H9 (cell line): ENCODE data around the gene CPD. TPM values are rescaled to one million over a fixed set of nuclear protein-coding genes. Genes with fewer than 3 reads are reported as not detected.

Experiments used
- DNase-seq: peaks from one replicate; pipeline ENCODE4 v3.0.0-alpha.2; 2017
- H2AFZ ChIP-seq: one replicate; pipeline ENCODE4 v1.6.1; 2013; ENCODE audit warnings: mild to moderate bottlenecking, low read length, control low read depth, moderate library complexity
- H2AK5ac ChIP-seq: 2 replicates; pipeline ENCODE4 v1.6.1; 2013; ENCODE audit warnings: low read length, control low read depth, mixed read lengths; ENCODE audit not compliant: insufficient read length
- H2BK120ac ChIP-seq: one replicate; pipeline ENCODE4 v1.6.1; 2013; ENCODE audit warnings: low read depth, mild to moderate bottlenecking, low read length, control low read depth, inconsistent platforms; ENCODE audit not compliant: poor library complexity, severe bottlenecking
- H2BK12ac ChIP-seq: 2 replicates; pipeline ENCODE4 v1.6.1; 2013; ENCODE audit warnings: low read length, control low read depth, mixed read lengths, low read depth; ENCODE audit not compliant: insufficient read length
- H2BK15ac ChIP-seq: 2 replicates; pipeline ENCODE4 v1.6.1; 2013; ENCODE audit warnings: low read depth, low read length, control low read depth
- H2BK20ac ChIP-seq: one replicate; pipeline ENCODE4 v1.6.1; 2013; ENCODE audit warnings: low read depth, mild to moderate bottlenecking, low read length, control low read depth, inconsistent platforms; ENCODE audit not compliant: poor library complexity, severe bottlenecking
- H2BK5ac ChIP-seq: 2 replicates; pipeline ENCODE4 v1.6.1; 2013; ENCODE audit warnings: low read length, control low read depth, mixed read lengths; ENCODE audit not compliant: insufficient read length
- H3K14ac ChIP-seq: 2 replicates; pipeline ENCODE4 v1.6.1; 2013; ENCODE audit warnings: low read length, control low read depth; ENCODE audit not compliant: insufficient read depth
- H3K18ac ChIP-seq: 2 replicates; pipeline ENCODE4 v1.6.1; 2013; ENCODE audit warnings: low read depth, mild to moderate bottlenecking, mixed read lengths, low read length, control low read depth; ENCODE audit not compliant: insufficient read length
- H3K23ac ChIP-seq: 2 replicates; pipeline ENCODE4 v1.6.1; 2013; ENCODE audit warnings: low read length, control low read depth, mixed read lengths, low read depth; ENCODE audit not compliant: insufficient read length
- H3K23me2 ChIP-seq: 2 replicates; pipeline ENCODE4 v1.6.1; 2013; ENCODE audit warnings: low read depth, mild to moderate bottlenecking, mixed read lengths, low read length, control low read depth; ENCODE audit not compliant: insufficient read length, poor library complexity, severe bottlenecking
- H3K27ac ChIP-seq: 2 replicates; pipeline ENCODE4 v1.5.1; 2013; ENCODE audit warnings: low read length, control low read depth, mixed read lengths, low read depth; ENCODE audit not compliant: insufficient read length
- H3K27me3 ChIP-seq: 2 replicates; pipeline ENCODE4 v1.6.1; 2013; ENCODE audit warnings: low read length, control low read depth, inconsistent platforms; ENCODE audit not compliant: insufficient read depth
- H3K4ac ChIP-seq: 2 replicates; pipeline ENCODE4 v1.6.1; 2013; ENCODE audit warnings: low read depth, mild to moderate bottlenecking, control low read depth, inconsistent platforms, low read length, moderate library complexity
- H3K4me1 ChIP-seq: 2 replicates; pipeline ENCODE4 v1.6.1; 2013; ENCODE audit warnings: low read length, control low read depth, inconsistent platforms; ENCODE audit not compliant: insufficient read depth
- H3K4me2 ChIP-seq: 2 replicates; pipeline ENCODE4 v1.6.1; 2013; ENCODE audit warnings: low read length, control low read depth, mixed read lengths; ENCODE audit not compliant: insufficient read length, insufficient read depth
- H3K56ac ChIP-seq: 2 replicates; pipeline ENCODE4 v1.6.1; 2013; ENCODE audit warnings: low read depth, mild to moderate bottlenecking, mixed read lengths, low read length, control low read depth; ENCODE audit not compliant: insufficient read length
- H3K79me1 ChIP-seq: 2 replicates; pipeline ENCODE4 v1.6.1; 2013; ENCODE audit warnings: low read depth, mild to moderate bottlenecking, moderate library complexity, low read length, control low read depth, inconsistent platforms; ENCODE audit not compliant: insufficient read depth, poor library complexity, severe bottlenecking
- H3K79me2 ChIP-seq: 2 replicates; pipeline ENCODE4 v1.6.1; 2013; ENCODE audit warnings: low read length, control low read depth, inconsistent platforms; ENCODE audit not compliant: insufficient read depth
- H3K9ac ChIP-seq: 2 replicates; pipeline ENCODE4 v1.6.1; 2013; ENCODE audit warnings: low read length, control low read depth, mixed read lengths; ENCODE audit not compliant: insufficient read length; ENCODE audit errors: extremely low read depth
- H3K9me3 ChIP-seq: one replicate; pipeline ENCODE4 v1.6.1; 2013; ENCODE audit warnings: low read depth, low read length, inconsistent platforms; ENCODE audit not compliant: control insufficient read depth
- H3T11ph ChIP-seq: one replicate; pipeline ENCODE4 v1.6.1; 2013; ENCODE audit warnings: mild to moderate bottlenecking, low read length, control low read depth, inconsistent platforms
- H4K20me1 ChIP-seq: one replicate; pipeline ENCODE4 v1.6.1; 2013; ENCODE audit not compliant: control insufficient read depth, insufficient read length, insufficient read depth
- H4K5ac ChIP-seq: 2 replicates; pipeline ENCODE4 v1.6.1; 2013; ENCODE audit warnings: low read depth, mild to moderate bottlenecking, mixed read lengths, low read length, control low read depth; ENCODE audit not compliant: insufficient read length
- H4K8ac ChIP-seq: replicated peaks from 2 replicates; pipeline ENCODE4 v1.6.1; 2013; ENCODE audit warnings: low read length, control low read depth, mixed read lengths, low read depth; ENCODE audit not compliant: insufficient read length
- H4K91ac ChIP-seq: 2 replicates; pipeline ENCODE4 v1.6.1; 2013; ENCODE audit warnings: low read depth, mild to moderate bottlenecking, moderate library complexity, mixed read lengths, low read length, control low read depth; ENCODE audit not compliant: insufficient read length
- H3K27ac Mint-ChIP-seq, 3 experiments: 2 replicates in 2 of 3; 3 replicates in 1 of 3; pipeline ENCODE4 v1.8.0; 2020 to 2021; ENCODE audit warnings: mixed read lengths in 3 of 3, mild to moderate bottlenecking in 1 of 3, moderate library complexity in 1 of 3
- H3K27me3 Mint-ChIP-seq: 2 replicates; pipeline ENCODE4 v1.8.0; 2021; ENCODE audit warnings: low read depth, mild to moderate bottlenecking, moderate library complexity, mixed read lengths
- H3K36me3 Mint-ChIP-seq, 3 experiments: 2 replicates in 2 of 3; 3 replicates in 1 of 3; pipeline ENCODE4 v1.8.0; 2020 to 2021; ENCODE audit warnings: low read depth in 3 of 3, mixed read lengths in 3 of 3; ENCODE audit not compliant: insufficient read depth in 1 of 3
- H3K4me1 Mint-ChIP-seq, 2 experiments: 2 replicates each; pipeline ENCODE4 v1.8.0; 2020; ENCODE audit warnings: mixed read lengths in 2 of 2
- H3K4me3 Mint-ChIP-seq, 2 experiments: 2 replicates in 1 of 2; 3 replicates in 1 of 2; pipeline ENCODE4 v1.8.0; 2020 to 2021; ENCODE audit warnings: mild to moderate bottlenecking in 2 of 2, mixed read lengths in 2 of 2, moderate library complexity in 1 of 2
- H3K9me3 Mint-ChIP-seq, 2 experiments: 2 replicates in 1 of 2; 3 replicates in 1 of 2; pipeline ENCODE4 v1.8.0; 2020; ENCODE audit warnings: mild to moderate bottlenecking in 2 of 2, mixed read lengths in 2 of 2, moderate library complexity in 1 of 2
- CTCF ChIP-seq: fragments of 200-600 bp; sonication (generic); conservative IDR thresholded peaks from 3 replicates; pipeline ENCODE4 v1.8.0; 2021; ENCODE audit warnings: antibody characterized with exemption, mild to moderate bottlenecking
- WGBS: extraction: QIAGEN DNeasy Blood & Tissue Kit; methylation state at CpG from one replicate; pipeline ENCODE4 v1.1.7; 2013; ENCODE audit warnings: missing lambda C conversion rate, low lambda C conversion rate, mixed read lengths; ENCODE audit not compliant: insufficient read length; ENCODE audit errors: extremely low coverage; 5-methylcytosine and 5-hydroxymethylcytosine counted together
- total RNA-seq: library from RNA; stranded (reverse); gene quantifications from 2 replicates; pipeline ENCODE4 v1.2.1, GENCODE V29; 2021

The CPD gene
- total RNA-seq, 1 experiment from 2014 or later = 47.0 TPM

GRCh38 chr17:30483159-30483558, 104.4 kb downstream of the CPD start:
- no CpG with 5 or more reads among the region's 1 CpG for WGBS
- H2BK120ac ChIP-seq = no peak overlapping the region

More at GRCh38 chr17:30483159-30483558, 104.4 kb downstream of the CPD start:
- Histone ChIP-seq H3T11ph (no peak overlapping the region), H4K8ac (no peak overlapping the region), H4K5ac (no peak overlapping the region), H2BK5ac (no peak overlapping the region), H3K9me3 (no peaks in the 10 kb centered on the region), H3K56ac (no peak overlapping the region), H3K9ac (no peak overlapping the region), H2BK15ac (no peak overlapping the region), H3K18ac (no peak overlapping the region), H3K14ac (no peak overlapping the region), H3K23ac (no peak overlapping the region), H2AFZ (no peak overlapping the region), H3K23me2 (no peaks in the 10 kb centered on the region), H3K4ac (no peak overlapping the region), H2BK20ac (no peak overlapping the region), H2AK5ac (no peak overlapping the region), H2BK12ac (no peak overlapping the region), H4K20me1 (no peaks in the 10 kb centered on the region), H3K27ac (no peak overlapping the region), H4K91ac (no peak overlapping the region), H3K79me1 (peaks cover 6% of the 10 kb centered on the region), H3K4me2 (no peak overlapping the region), H3K79me2 (peaks cover 3% of the 10 kb centered on the region), H3K27me3 (no peaks in the 10 kb centered on the region), H3K4me1 (no peaks in the 10 kb centered on the region)
- Mint-ChIP-seq H3K4me1 (peaks cover 2% of the 10 kb centered on the region in 2 experiments; a peak in 3 of 4 replicates), H3K4me3 (no peak overlapping the region), H3K27ac (no peak overlapping the region), H3K9me3 (no peaks in the 10 kb centered on the region), H3K36me3 (peaks cover 25 to 73% (median 70%) of the 10 kb centered on the region in 3 experiments; a peak in 6 of 7 replicates), H3K27me3 (no peaks in the 10 kb centered on the region)
- TF ChIP-seq CTCF = no peak
- DNase-seq = no peak
